OCI-LY7 (cell line): ENCODE measurements around the gene SETBP1. TPM values are rescaled to one million over a fixed set of nuclear protein-coding genes. Genes with fewer than 3 reads are reported as not detected.

Experiments used
- BruUV-seq: library from RNA; stranded (reverse); fragments of 400-500 nt; replicated peaks from 2 replicates; lab custom pipeline; 2021; lab: Mats Ljungman, UMichigan
- CTCF ChIA-PET: fragments of 300-600 bp; sonication (Branson Sonifier 250); formaldehyde crosslinking; loops from one replicate; lab custom pipeline; 2022; ENCODE audit warnings: antibody characterized with exemption; ENCODE audit not compliant: unreplicated experiment; lab: Charles Lee
- POLR2A ChIA-PET: fragments of 300-600 bp; sonication (Branson Sonifier 250); formaldehyde crosslinking; loops from one replicate; lab custom pipeline; 2022; ENCODE audit warnings: antibody characterized with exemption; lab: Charles Lee
- DNase-seq: peaks from one replicate; pipeline ENCODE4 v3.0.0-alpha.2; 2015; ENCODE audit warnings: low spot score
- H2AFZ ChIP-seq: fragments of 200-600 bp; sonication (generic), shearing (Covaris generic); 2 replicates; pipeline ENCODE4 v1.6.1; 2014; ENCODE audit warnings: mild to moderate bottlenecking, antibody characterized with exemption, low read length, moderate library complexity
- H3K27ac ChIP-seq: fragments of 200-600 bp; sonication (generic); 2 replicates; pipeline ENCODE4 v1.5.1; 2014; ENCODE audit warnings: mixed run types, low read depth, mild to moderate bottlenecking, moderate library complexity, low read length, inconsistent platforms; ENCODE audit not compliant: poor library complexity, severe bottlenecking
- H3K36me3 ChIP-seq: fragments of 200-600 bp; sonication (generic); 2 replicates; pipeline ENCODE4 v1.6.1; 2014; ENCODE audit warnings: mild to moderate bottlenecking, antibody characterized with exemption, low read length, moderate library complexity, mixed read lengths; ENCODE audit not compliant: insufficient read depth
- H3K4me1 ChIP-seq: fragments of 200-600 bp; sonication (generic); 2 replicates; pipeline ENCODE4 v1.5.1; 2014; ENCODE audit warnings: mild to moderate bottlenecking, low read length; ENCODE audit not compliant: insufficient read depth, poor library complexity, severe bottlenecking
- H3K4me2 ChIP-seq: fragments of 200-600 bp; sonication (generic); 2 replicates; pipeline ENCODE4 v1.6.1; 2014; ENCODE audit warnings: mild to moderate bottlenecking, low read length
- H3K4me3 ChIP-seq: fragments of 200-600 bp; sonication (generic); 2 replicates; pipeline ENCODE4 v1.5.1; 2014; ENCODE audit warnings: mild to moderate bottlenecking, low read depth, low read length; ENCODE audit not compliant: poor library complexity, severe bottlenecking
- H3K79me2 ChIP-seq: fragments of 200-600 bp; sonication (generic); 2 replicates; pipeline ENCODE4 v1.6.1; 2016; ENCODE audit warnings: low read depth, mild to moderate bottlenecking, low read length, moderate library complexity, mixed read lengths; ENCODE audit not compliant: insufficient read depth
- H3K9me2 ChIP-seq: fragments of 200-600 bp; sonication (generic); 2 replicates; pipeline ENCODE4 v1.6.1; 2016; ENCODE audit warnings: mild to moderate bottlenecking, low read length, mixed read lengths; ENCODE audit not compliant: insufficient read depth
- H3K9me3 ChIP-seq: fragments of 200-600 bp; sonication (generic); 2 replicates; pipeline ENCODE4 v1.6.1; 2014; ENCODE audit warnings: mild to moderate bottlenecking, mixed run types, low read length, mixed read lengths
- H4K20me1 ChIP-seq: fragments of 200-600 bp; sonication (generic); 2 replicates; pipeline ENCODE4 v1.6.1; 2014; ENCODE audit warnings: mild to moderate bottlenecking, antibody characterized with exemption, low read length, moderate library complexity, mixed read lengths; ENCODE audit not compliant: insufficient read depth
- EZH2phosphoT487 ChIP-seq: fragments of 200-600 bp; sonication (generic); IDR thresholded peaks from 2 replicates; pipeline ENCODE4 v1.6.1; 2018; ENCODE audit warnings: low read depth, borderline replicate concordance, mild to moderate bottlenecking, mixed run types, antibody characterized with exemption, low read length, moderate library complexity, mixed read lengths
- intact Hi-C: fragments of 100-400 bp; cut with micrococcal nuclease; formaldehyde crosslinking; loops from one replicate; pipeline ENCODE4 v1.10.0; 2022; ENCODE audit not compliant: unreplicated experiment
- total RNA-seq, 2 experiments: library from RNA; depleted of rRNA in 1 of 2; stranded (reverse); fragments of >200 nt in 1 of 2; shearing (Covaris generic) in 1 of 2; gene quantifications; 2 replicates each; pipeline ENCODE4 v1.2.3, GENCODE V29; 2014 to 2022
- TF ChIP-seq, protein P1 (sequence below): fragments of 200-600 bp; sonication (generic); conservative IDR thresholded peaks from 2 replicates; pipeline ENCODE4 v1.5.1; 2014; ENCODE audit warnings: mild to moderate bottlenecking, antibody characterized with exemption, low read length, moderate library complexity, mixed read lengths

The SETBP1 gene
- total RNA-seq, 2 experiments from 2014 or later, result 2.6 to 9.1 TPM

DNA sequence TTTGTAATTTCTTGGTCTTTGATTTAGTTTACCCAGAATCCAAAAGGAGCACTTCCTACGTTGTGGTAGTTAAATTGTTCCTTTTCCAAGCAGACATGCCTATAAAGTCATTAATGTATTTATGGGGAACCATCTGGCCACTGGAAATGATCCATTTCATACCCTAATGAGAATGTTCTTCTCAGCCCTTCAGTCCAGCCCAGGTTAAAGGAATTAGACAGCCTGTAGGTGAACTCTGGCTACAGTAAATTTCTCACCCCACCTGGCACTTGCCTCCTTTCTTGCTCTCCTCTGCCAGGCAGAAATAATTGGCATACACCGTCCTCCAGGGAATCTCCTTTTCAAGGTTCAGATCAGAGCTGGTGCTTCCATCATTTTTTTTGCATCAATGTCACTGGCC is 121.1 kb downstream of the SETBP1 start:
- intact Hi-C loops, result no loop called here
- H3K4me2 ChIP-seq, result no peak overlapping the region
- no peak overlapping the region for H2AFZ ChIP-seq
- no TSS peak for BruUV-seq
- peaks cover 27% of the 10 kb centered on the region for H3K4me1 ChIP-seq
- H3K79me2 ChIP-seq, result no peaks in the 10 kb centered on the region
- no peaks in the 10 kb centered on the region for H4K20me1 ChIP-seq
- H3K9me3 ChIP-seq, result no peaks in the 10 kb centered on the region
- CTCF ChIA-PET, result no interaction called here
- no peaks in the 10 kb centered on the region for H3K9me2 ChIP-seq
- no peak for DNase-seq
- H3K4me3 ChIP-seq, result no peak overlapping the region
- no peak overlapping the region for H3K27ac ChIP-seq
- TF ChIP-seq, protein P1, sequence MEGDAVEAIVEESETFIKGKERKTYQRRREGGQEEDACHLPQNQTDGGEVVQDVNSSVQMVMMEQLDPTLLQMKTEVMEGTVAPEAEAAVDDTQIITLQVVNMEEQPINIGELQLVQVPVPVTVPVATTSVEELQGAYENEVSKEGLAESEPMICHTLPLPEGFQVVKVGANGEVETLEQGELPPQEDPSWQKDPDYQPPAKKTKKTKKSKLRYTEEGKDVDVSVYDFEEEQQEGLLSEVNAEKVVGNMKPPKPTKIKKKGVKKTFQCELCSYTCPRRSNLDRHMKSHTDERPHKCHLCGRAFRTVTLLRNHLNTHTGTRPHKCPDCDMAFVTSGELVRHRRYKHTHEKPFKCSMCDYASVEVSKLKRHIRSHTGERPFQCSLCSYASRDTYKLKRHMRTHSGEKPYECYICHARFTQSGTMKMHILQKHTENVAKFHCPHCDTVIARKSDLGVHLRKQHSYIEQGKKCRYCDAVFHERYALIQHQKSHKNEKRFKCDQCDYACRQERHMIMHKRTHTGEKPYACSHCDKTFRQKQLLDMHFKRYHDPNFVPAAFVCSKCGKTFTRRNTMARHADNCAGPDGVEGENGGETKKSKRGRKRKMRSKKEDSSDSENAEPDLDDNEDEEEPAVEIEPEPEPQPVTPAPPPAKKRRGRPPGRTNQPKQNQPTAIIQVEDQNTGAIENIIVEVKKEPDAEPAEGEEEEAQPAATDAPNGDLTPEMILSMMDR, result no peak
- TF ChIP-seq EZH2phosphoT487, result no peak
- POLR2A ChIA-PET, result interaction anchor here (0.7 kb wide), 1 partner anchor 304 kb away, joined by 3 read pairs; no protein-coding TSS in a partner anchor
- H3K36me3 ChIP-seq, result no peaks in the 10 kb centered on the region

DNA sequence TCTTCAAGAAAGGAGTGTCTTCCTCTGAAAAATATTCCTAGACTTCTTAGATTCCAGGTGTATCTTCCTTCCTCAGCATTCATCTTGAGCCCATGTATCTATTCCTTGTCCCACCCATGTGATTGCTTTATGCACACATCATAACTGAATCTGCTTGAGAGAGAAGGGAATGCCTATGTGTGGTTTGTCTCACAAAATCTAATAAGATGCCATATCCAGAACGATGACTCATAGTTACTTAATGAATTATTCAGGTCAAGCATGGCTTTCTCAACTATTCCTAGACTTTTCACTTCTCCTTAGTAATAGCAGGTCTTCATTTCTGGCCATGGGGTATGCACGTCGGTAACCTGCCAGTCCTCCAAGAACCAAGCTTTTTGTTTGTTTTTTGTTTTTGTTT is 121.8 kb downstream of the SETBP1 start:
- Histone ChIP-seq H3K4me3 (no peak overlapping the region), H3K27ac (no peak overlapping the region), H3K9me2 (no peaks in the 10 kb centered on the region), H3K79me2 (no peaks in the 10 kb centered on the region), H3K4me1 (peaks cover 27% of the 10 kb centered on the region), H3K36me3 (no peaks in the 10 kb centered on the region), H3K9me3 (no peaks in the 10 kb centered on the region), H3K4me2 (no peak overlapping the region), H2AFZ (no peak overlapping the region), H4K20me1 (no peaks in the 10 kb centered on the region)
- DNase-seq, result no peak
- CTCF ChIA-PET, result no interaction called here
- TF ChIP-seq EZH2phosphoT487, result no peak
- TF ChIP-seq, protein P1, result no peak
- intact Hi-C loops, result no loop called here
- no TSS peak for BruUV-seq
- POLR2A ChIA-PET, result no interaction called here

DNA sequence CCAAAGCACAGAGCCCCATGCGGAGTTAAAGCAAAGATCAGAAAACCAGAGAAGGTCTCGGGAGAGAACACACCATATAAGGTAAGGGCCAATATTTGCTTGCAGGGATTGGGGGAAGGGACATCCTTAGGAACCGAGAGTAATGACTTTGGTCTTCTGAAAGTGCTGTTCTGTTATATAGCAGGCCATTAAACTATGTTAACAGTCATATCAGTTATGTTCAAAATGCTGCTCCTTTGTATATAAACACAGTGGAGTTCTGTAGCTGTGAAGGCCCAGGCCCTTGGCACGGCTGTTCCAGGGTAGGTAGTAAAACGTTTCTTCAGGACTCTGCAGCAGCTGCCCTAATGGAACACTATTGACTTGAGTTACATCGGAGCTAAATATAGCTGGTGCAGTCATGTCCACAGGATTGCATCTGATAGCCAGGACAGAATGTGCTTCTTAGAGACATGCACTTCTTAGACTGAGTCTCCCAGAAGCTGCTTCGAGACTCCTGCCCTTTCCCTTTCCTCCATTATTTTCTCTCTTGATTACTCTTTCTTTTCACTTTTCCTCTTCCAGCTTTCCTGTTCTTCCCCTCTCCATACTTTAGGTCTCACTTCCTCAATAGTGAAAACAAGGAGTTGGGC is 122.4 kb downstream of the SETBP1 start:
- CTCF ChIA-PET, result no interaction called here
- Histone ChIP-seq H4K20me1 (no peaks in the 10 kb centered on the region), H3K79me2 (no peaks in the 10 kb centered on the region), H3K4me2 (no peak overlapping the region), H3K9me3 (no peaks in the 10 kb centered on the region), H2AFZ (no peak overlapping the region), H3K27ac (no peak overlapping the region), H3K4me1 (peaks cover 25% of the 10 kb centered on the region), H3K36me3 (no peaks in the 10 kb centered on the region), H3K9me2 (no peaks in the 10 kb centered on the region), H3K4me3 (no peak overlapping the region)
- DNase-seq, result no peak
- no TSS peak for BruUV-seq
- TF ChIP-seq, protein P1, result no peak
- TF ChIP-seq EZH2phosphoT487, result no peak
- POLR2A ChIA-PET, result no interaction called here
- intact Hi-C loops, result no loop called here
